Nephron (organoid): Measurements from ENCODE around the gene ALOX12.
A peak's percentile ranks its signal among the peaks of the same experiment; 100 is the strongest.

Source experiments
- H3K27ac Mint-ChIP-seq, 3 experiments: 2 replicates each; pipeline ENCODE4 v1.8.0; 2020; ENCODE audit warnings: mixed read lengths in 3 of 3, mild to moderate bottlenecking in 2 of 3, moderate library complexity in 1 of 3
- H3K27me3 Mint-ChIP-seq: 2 replicates; pipeline ENCODE4 v1.8.0; 2021; ENCODE audit warnings: low read depth, mild to moderate bottlenecking, moderate library complexity, mixed read lengths
- H3K36me3 Mint-ChIP-seq: 2 replicates; pipeline ENCODE4 v1.8.0; 2020; ENCODE audit warnings: low read depth, mixed read lengths
- H3K4me1 Mint-ChIP-seq: 2 replicates; pipeline ENCODE4 v1.8.0; 2020; ENCODE audit warnings: mixed read lengths
- H3K4me3 Mint-ChIP-seq, 3 experiments: 2 replicates each; pipeline ENCODE4 v1.8.0; 2020; ENCODE audit warnings: mild to moderate bottlenecking in 3 of 3, mixed read lengths in 3 of 3, moderate library complexity in 2 of 3
- H3K9me3 Mint-ChIP-seq: 2 replicates; pipeline ENCODE4 v1.8.0; 2020; ENCODE audit warnings: mixed read lengths
- CTCF ChIP-seq, 3 experiments: fragments of 200-600 bp; sonication (generic); IDR thresholded peaks; one replicate each; pipeline ENCODE4 v1.5.0; 2021; ENCODE audit warnings: antibody characterized with exemption in 3 of 3; ENCODE audit not compliant: unreplicated experiment in 3 of 3

Gene ALOX12

GRCh38 chr17:7039832-7040231, 44.0 kb downstream of the ALOX12 start:
- no peaks in the 10 kb centered on the region for H3K9me3 Mint-ChIP-seq
- no peak for TF ChIP-seq CTCF (IDR thresholded peaks at IDR 0.05; ENCODE audit: unreplicated experiment in 3 of 3)

GRCh38 chr17:7041607-7042500, 46.0 kb downstream of the ALOX12 start:
- H3K9me3 Mint-ChIP-seq: no peaks in the 10 kb centered on the region
- H3K36me3 Mint-ChIP-seq: no peaks in the 10 kb centered on the region

More at GRCh38 chr17:7039832-7040231, 44.0 kb downstream of the ALOX12 start:
- Mint-ChIP-seq H3K4me1 (peaks cover 24% of the 10 kb centered on the region), H3K27me3 (peaks cover 46% of the 10 kb centered on the region), H3K36me3 (no peaks in the 10 kb centered on the region), H3K27ac (no peak overlapping the region), H3K4me3 (peak overlapping the region; percentile 5 to 51 (median 42))

GRCh38 chr17:7042501-7043181, 46.8 kb downstream of the ALOX12 start:
- Mint-ChIP-seq H3K27ac (peak overlapping the region in 1 of 3 experiments; percentile 46), H3K4me1 (peaks cover 28% of the 10 kb centered on the region), H3K36me3 (no peaks in the 10 kb centered on the region)

More at GRCh38 chr17:7041607-7042500, 46.0 kb downstream of the ALOX12 start:
- Mint-ChIP-seq H3K4me1 (peaks cover 25% of the 10 kb centered on the region), H3K27ac (peak overlapping the region in 2 of 3 experiments; percentile 38 to 77), H3K4me3 (peak overlapping the region; percentile 76 to 83 (median 83)), H3K27me3 (peaks cover 67% of the 10 kb centered on the region)
- no peak for TF ChIP-seq CTCF (IDR thresholded peaks at IDR 0.05; ENCODE audit: unreplicated experiment in 3 of 3)

GRCh38 chr17:7043182-7043496, 47.3 kb downstream of the ALOX12 start:
- TF ChIP-seq CTCF (IDR thresholded peaks at IDR 0.05; ENCODE audit: unreplicated experiment in 3 of 3): no peak
- H3K9me3 Mint-ChIP-seq: no peaks in the 10 kb centered on the region
- H3K4me3 Mint-ChIP-seq: peak overlapping the region; percentile 46 to 83 (median 70)
- no peak overlapping the region for H3K27ac Mint-ChIP-seq
- no peaks in the 10 kb centered on the region for H3K36me3 Mint-ChIP-seq
- peaks cover 72% of the 10 kb centered on the region for H3K27me3 Mint-ChIP-seq
- peaks cover 28% of the 10 kb centered on the region for H3K4me1 Mint-ChIP-seq

More at GRCh38 chr17:7042501-7043181, 46.8 kb downstream of the ALOX12 start:
- Mint-ChIP-seq H3K27me3 (peaks cover 72% of the 10 kb centered on the region), H3K4me3 (peak overlapping the region; percentile 76 to 83 (median 83)), H3K9me3 (no peaks in the 10 kb centered on the region)
- TF ChIP-seq CTCF (IDR thresholded peaks at IDR 0.05; ENCODE audit: unreplicated experiment in 3 of 3): no peak

- peaks cover 72% of the 10 kb centered on the region for H3K27me3 Mint-ChIP-seq
- H3K27ac Mint-ChIP-seq: no peak within 1 kb of the TSS
- no peaks in the 10 kb centered on the region for H3K36me3 Mint-ChIP-seq
- no peaks in the 10 kb centered on the region for H3K9me3 Mint-ChIP-seq
- H3K4me3 Mint-ChIP-seq: peak within 1 kb of the TSS; percentile 46 to 83 (median 70)
- peaks cover 28% of the 10 kb centered on the region for H3K4me1 Mint-ChIP-seq
- TF ChIP-seq CTCF (IDR thresholded peaks at IDR 0.05; ENCODE audit: unreplicated experiment in 3 of 3): no peak
These were observed 47.8 kb downstream of the ALOX12 start, which contains the start of gene SLC16A11 for GRCh38 chr17:7043497-7044198. SLC16A11 (minus strand) TSS chr17:7044092; CDS start chr17:7043513, 579 bp downstream.
